SK-N-MC (cell line): ENCODE results near the gene CPA3.

Source experiments
- DNase-seq: peaks from one replicate; pipeline ENCODE4 v3.0.0-alpha.2; 2011; ENCODE audit warnings: low read depth, low spot score
- H3K27ac ChIP-seq: fragments of 200-600 bp; sonication (generic); 2 replicates; pipeline ENCODE4 v1.5.1; 2016; ENCODE audit warnings: mixed run types
- H3K36me3 ChIP-seq: fragments of 200-600 bp; sonication (generic); 2 replicates; pipeline ENCODE4 v1.6.1; 2017; ENCODE audit warnings: antibody characterized with exemption, low read length, mixed read lengths; ENCODE audit not compliant: insufficient read depth
- H3K4me3 ChIP-seq: fragments of 200-600 bp; sonication (generic); 2 replicates; pipeline ENCODE4 v1.5.1; 2016
- H3K9ac ChIP-seq: fragments of 200-600 bp; sonication (generic); 2 replicates; pipeline ENCODE4 v1.8.0; 2017; ENCODE audit warnings: mixed run types, mixed read lengths; ENCODE audit not compliant: insufficient read length
- H3K9me3 ChIP-seq: fragments of 200-600 bp; sonication (generic); 2 replicates; pipeline ENCODE4 v1.6.1; 2017; ENCODE audit warnings: low read depth, mild to moderate bottlenecking, antibody characterized with exemption, low read length, moderate library complexity, mixed read lengths
- EZH2 ChIP-seq: fragments of 200-600 bp; sonication (generic); IDR thresholded peaks from one replicate; pipeline ENCODE4 v1.6.1; 2017; ENCODE audit warnings: antibody characterized with exemption
- FOXP2 ChIP-seq: optimal IDR thresholded peaks from 2 replicates; pipeline ENCODE3; 2011; ENCODE audit warnings: mild to moderate bottlenecking, moderate library complexity; ENCODE audit not compliant: insufficient read depth; ENCODE audit errors: extremely low read length, control extremely low read depth
- POLR2AphosphoS5 ChIP-seq: IDR thresholded peaks from 2 replicates; pipeline ENCODE4 v1.6.1; 2012; ENCODE audit warnings: mild to moderate bottlenecking, low read depth, low read length, borderline replicate concordance

Gene CPA3

GRCh38 chr3:148865049-148865448 lies at the start of gene CPA3:
Gene CPA3, plus strand, starts transcription at chr3:148865296. Its CDS starts 12 bp downstream, at chr3:148865308.
- H3K9me3 ChIP-seq: no peaks in the 10 kb centered on the region
- no peak for DNase-seq
- H3K36me3 ChIP-seq: no peaks in the 10 kb centered on the region
- TF ChIP-seq EZH2 (no peak), FOXP2 (no peak), POLR2AphosphoS5 (no peak)
- no peak within 1 kb of the TSS for H3K4me3 ChIP-seq
- no peak within 1 kb of the TSS for H3K9ac ChIP-seq
- H3K27ac ChIP-seq: no peak within 1 kb of the TSS

- H3K4me3 ChIP-seq: no peak overlapping the region
- H3K27ac ChIP-seq: no peak overlapping the region
- DNase-seq: no peak
- H3K9me3 ChIP-seq: no peaks in the 10 kb centered on the region
- H3K9ac ChIP-seq: no peak overlapping the region
- no peaks in the 10 kb centered on the region for H3K36me3 ChIP-seq
- no peak for TF ChIP-seq POLR2AphosphoS5
Observed at GRCh38 chr3:148815316-148816110, 49.6 kb upstream of the CPA3 start.

DNA sequence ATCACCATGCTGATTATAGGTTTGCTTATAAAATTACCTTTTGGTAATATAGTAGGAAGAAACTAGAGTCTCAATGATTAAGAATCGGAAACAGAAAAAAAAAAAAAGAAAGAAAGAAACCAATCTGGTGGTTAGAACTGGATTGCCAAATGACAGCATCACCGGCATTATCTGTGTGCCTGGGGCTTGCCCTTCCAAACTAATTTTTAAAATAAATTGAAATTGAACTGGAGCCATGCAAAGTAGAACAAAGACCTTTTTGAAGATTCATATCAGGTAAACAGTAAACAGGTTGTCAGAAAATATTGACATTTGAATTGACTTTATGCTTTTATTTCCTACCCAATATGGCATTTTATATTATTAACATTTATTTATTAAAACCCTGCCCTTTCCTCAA lies 48.7 kb upstream of the CPA3 start:
- H3K27ac ChIP-seq: no peak overlapping the region
- no peak overlapping the region for H3K4me3 ChIP-seq
- H3K9ac ChIP-seq: no peak overlapping the region
- no peak for TF ChIP-seq EZH2
- TF ChIP-seq FOXP2: no peak
- no peak for TF ChIP-seq POLR2AphosphoS5
- no peaks in the 10 kb centered on the region for H3K36me3 ChIP-seq
- H3K9me3 ChIP-seq: no peaks in the 10 kb centered on the region
- no peak for DNase-seq

DNA sequence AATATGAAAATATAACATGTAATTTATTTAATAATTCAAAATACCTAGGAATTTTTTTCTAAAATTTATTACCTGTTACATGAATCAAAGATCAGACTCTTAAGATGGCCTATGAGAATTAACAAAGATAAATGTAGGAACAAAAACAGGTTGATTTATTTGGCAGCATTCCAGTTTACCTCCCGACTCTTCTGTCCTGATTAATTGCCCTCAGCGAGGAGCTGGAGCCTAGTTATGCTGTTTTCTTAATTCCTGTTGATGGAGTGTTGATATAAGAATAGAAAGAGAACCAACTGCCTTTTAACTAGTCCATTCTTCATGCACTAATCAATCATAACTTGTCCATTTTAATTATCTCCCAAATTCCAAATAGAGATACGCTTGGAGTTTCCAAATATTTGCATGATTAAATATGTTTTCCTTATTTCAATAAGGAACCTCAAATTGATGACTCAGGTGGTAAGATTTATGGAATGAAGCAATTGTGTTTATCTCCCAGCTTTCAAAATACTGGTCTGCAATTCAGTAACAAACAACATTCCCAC lies 48.0 kb upstream of the CPA3 start:
- H3K36me3 ChIP-seq: no peaks in the 10 kb centered on the region
- TF ChIP-seq FOXP2: no peak
- TF ChIP-seq POLR2AphosphoS5: no peak
- TF ChIP-seq EZH2: no peak
- no peak overlapping the region for H3K4me3 ChIP-seq
- H3K27ac ChIP-seq: no peak overlapping the region
- DNase-seq: no peak
- H3K9me3 ChIP-seq: no peaks in the 10 kb centered on the region
- H3K9ac ChIP-seq: no peak overlapping the region

DNA sequence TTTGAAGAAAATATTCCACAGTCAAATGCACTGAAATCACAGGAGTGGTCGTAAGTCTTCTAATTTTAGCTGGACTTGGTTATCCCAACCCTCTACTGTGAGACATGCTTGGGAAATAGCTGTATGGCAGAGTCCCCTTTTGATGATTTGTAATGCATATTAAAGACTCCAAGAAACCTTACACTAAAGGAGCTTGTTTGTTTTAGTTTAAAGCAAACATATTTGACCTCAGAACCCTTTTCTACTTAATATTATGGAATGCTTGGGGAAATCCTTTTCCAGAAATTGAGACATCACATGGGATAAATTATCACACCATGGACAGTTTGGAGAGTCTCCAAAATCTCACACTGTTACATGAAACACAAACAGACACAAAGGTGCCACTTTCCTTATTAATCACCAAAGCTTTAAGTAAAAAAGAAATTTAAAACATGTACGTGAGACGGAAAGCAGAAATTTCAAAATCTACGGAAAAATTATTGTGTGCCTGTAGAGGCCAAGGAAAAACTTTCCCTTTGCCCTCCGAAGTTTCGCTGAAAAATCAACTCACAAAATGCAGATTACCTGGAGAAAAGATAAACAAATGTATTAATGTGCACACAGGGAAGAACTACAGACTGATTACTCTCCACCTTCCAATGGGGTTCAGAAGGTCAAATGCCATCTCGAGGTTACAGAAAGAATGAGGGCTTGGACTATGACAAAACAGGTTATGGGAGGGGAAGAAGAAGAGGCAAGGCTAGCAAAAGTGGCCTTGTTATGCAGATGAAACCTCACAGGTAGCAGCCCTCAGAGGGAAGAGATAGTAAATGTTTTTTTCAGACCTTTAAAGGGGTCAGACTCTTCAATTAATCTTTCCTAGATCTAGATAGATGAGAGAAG lies 44.5 kb upstream of the CPA3 start:
- TF ChIP-seq EZH2 (no peak), FOXP2 (no peak), POLR2AphosphoS5 (no peak)
- H3K9ac ChIP-seq: no peak overlapping the region
- H3K9me3 ChIP-seq: no peaks in the 10 kb centered on the region
- no peaks in the 10 kb centered on the region for H3K36me3 ChIP-seq
- DNase-seq: no peak
- no peak overlapping the region for H3K4me3 ChIP-seq
- H3K27ac ChIP-seq: no peak overlapping the region

- DNase-seq: no peak
- no peak for TF ChIP-seq POLR2AphosphoS5
- no peak for TF ChIP-seq EZH2
- TF ChIP-seq FOXP2: no peak
Observed at GRCh38 chr3:148823026-148823425, 42.1 kb upstream of the CPA3 start.

GRCh38 chr3:148825476-148825875 lies 39.6 kb upstream of the CPA3 start:
- TF ChIP-seq FOXP2 (no peak), POLR2AphosphoS5 (no peak), EZH2 (no peak)

More at GRCh38 chr3:148823026-148823425, 42.1 kb upstream of the CPA3 start:
- Histone ChIP-seq H3K9me3 (no peaks in the 10 kb centered on the region), H3K9ac (no peak overlapping the region), H3K36me3 (no peaks in the 10 kb centered on the region), H3K4me3 (no peak overlapping the region), H3K27ac (no peak overlapping the region)

DNA sequence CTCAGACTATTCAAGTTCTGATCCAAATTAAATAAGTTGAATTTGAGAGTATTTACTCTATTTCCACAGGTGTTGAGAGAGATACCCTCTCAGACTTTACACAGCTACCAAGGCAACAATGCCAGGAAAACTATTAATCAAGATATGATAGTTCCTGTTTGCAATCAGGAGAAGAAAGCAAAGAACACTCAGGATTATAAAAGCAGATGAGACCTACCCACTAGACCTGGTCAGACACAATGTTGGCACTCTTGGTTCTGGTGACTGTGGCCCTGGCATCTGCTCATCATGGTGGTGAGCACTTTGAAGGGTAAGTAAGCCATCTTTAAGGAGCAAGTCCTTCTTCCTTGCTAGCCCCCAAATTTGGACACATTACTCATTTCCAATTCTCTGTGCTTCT lies 37.5 kb upstream of the CPA3 start, which contains the start of gene CPB1:
Gene CPB1, plus strand, starts transcription at position 227 of the 400 bp plus-strand sequence. Its CDS starts 13 bp downstream, at position 240.
- Histone ChIP-seq H3K27ac (no peak within 1 kb of the TSS), H3K9ac (no peak within 1 kb of the TSS), H3K4me3 (no peak within 1 kb of the TSS), H3K9me3 (no peaks in the 10 kb centered on the region), H3K36me3 (no peaks in the 10 kb centered on the region)
- no peak for TF ChIP-seq FOXP2
- no peak for TF ChIP-seq POLR2AphosphoS5
- no peak for TF ChIP-seq EZH2
- DNase-seq: no peak

More at GRCh38 chr3:148825476-148825875, 39.6 kb upstream of the CPA3 start:
- Histone ChIP-seq H3K9me3 (no peaks in the 10 kb centered on the region), H3K4me3 (no peak overlapping the region), H3K36me3 (no peaks in the 10 kb centered on the region), H3K9ac (no peak overlapping the region), H3K27ac (no peak overlapping the region)
- no peak for DNase-seq
